ENCODE measurements around the gene TNF. TPM values are rescaled to one million over a fixed set of nuclear protein-coding genes. Genes with fewer than 3 reads are reported as not detected.

The TNF gene
- total RNA-seq, 1 experiment from 2014 or later: 0.31 TPM

DNA sequence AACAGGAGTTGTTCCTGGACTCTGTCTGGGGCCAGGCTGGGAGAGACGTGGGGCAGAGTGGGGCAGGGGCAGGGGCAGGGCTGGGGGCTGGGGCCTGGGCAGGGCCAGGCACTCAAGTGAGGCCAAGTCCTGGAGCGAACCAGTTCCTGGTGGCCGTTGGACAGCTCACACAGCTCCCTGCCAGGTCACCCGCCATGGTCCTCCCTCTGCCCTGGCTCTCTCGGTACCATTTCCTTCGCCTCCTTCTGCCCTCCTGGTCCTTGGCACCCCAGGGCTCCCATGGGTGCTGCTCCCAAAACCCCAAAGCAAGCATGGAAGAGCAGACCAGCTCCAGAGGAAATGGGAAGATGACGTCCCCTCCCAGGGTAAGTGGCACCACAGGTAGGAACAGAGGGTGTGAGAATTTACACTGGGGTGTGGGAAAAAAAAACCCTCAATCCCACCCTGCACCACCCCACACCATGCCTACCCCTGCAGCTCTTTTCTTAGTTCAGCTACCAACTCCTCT lies 46.5 kb upstream of the TNF start, which contains the start of gene MCCD1 (continued):
- no peak for TF ChIP-seq GTF2I (CRISPR knock-in tag; conservative IDR thresholded peaks at IDR 0.05)
- no peak for TF ChIP-seq CREB1 (CRISPR knock-in tag; IDR thresholded peaks at IDR 0.05)
- peak; percentile 83 for TF ChIP-seq ZNF425 (CRISPR knock-in tag; conservative IDR thresholded peaks at IDR 0.05)
- no peak for TF ChIP-seq TP53 (CRISPR knock-in tag; IDR thresholded peaks at IDR 0.05)
- TF ChIP-seq, protein P1, sequence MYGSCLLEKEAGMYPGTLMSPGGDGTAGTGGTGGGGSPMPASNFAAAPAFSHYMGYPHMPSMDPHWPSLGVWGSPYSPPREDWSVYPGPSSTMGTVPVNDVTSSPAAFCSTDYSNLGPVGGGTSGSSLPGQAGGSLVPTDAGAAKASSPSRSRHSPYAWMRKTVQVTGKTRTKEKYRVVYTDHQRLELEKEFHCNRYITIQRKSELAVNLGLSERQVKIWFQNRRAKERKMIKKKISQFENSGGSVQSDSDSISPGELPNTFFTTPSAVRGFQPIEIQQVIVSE (CRISPR knock-in tag; IDR thresholded peaks at IDR 0.05; ENCODE audit: borderline replicate concordance): no peak
- no peak for TF ChIP-seq CREM (CRISPR knock-in tag; IDR thresholded peaks at IDR 0.05)
- TF ChIP-seq ZNF219 (CRISPR knock-in tag; IDR thresholded peaks at IDR 0.05; ENCODE audit: borderline replicate concordance): no peak
- no peak for TF ChIP-seq SMAD4 (CRISPR knock-in tag; IDR thresholded peaks at IDR 0.05)
- TF ChIP-seq, protein P2, sequence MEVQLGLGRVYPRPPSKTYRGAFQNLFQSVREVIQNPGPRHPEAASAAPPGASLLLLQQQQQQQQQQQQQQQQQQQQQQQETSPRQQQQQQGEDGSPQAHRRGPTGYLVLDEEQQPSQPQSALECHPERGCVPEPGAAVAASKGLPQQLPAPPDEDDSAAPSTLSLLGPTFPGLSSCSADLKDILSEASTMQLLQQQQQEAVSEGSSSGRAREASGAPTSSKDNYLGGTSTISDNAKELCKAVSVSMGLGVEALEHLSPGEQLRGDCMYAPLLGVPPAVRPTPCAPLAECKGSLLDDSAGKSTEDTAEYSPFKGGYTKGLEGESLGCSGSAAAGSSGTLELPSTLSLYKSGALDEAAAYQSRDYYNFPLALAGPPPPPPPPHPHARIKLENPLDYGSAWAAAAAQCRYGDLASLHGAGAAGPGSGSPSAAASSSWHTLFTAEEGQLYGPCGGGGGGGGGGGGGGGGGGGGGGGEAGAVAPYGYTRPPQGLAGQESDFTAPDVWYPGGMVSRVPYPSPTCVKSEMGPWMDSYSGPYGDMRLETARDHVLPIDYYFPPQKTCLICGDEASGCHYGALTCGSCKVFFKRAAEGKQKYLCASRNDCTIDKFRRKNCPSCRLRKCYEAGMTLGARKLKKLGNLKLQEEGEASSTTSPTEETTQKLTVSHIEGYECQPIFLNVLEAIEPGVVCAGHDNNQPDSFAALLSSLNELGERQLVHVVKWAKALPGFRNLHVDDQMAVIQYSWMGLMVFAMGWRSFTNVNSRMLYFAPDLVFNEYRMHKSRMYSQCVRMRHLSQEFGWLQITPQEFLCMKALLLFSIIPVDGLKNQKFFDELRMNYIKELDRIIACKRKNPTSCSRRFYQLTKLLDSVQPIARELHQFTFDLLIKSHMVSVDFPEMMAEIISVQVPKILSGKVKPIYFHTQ (CRISPR knock-in tag; IDR thresholded peaks at IDR 0.05): peak; percentile 85; the same call in 1 of the 2 replicates
- TF ChIP-seq, protein P3, sequence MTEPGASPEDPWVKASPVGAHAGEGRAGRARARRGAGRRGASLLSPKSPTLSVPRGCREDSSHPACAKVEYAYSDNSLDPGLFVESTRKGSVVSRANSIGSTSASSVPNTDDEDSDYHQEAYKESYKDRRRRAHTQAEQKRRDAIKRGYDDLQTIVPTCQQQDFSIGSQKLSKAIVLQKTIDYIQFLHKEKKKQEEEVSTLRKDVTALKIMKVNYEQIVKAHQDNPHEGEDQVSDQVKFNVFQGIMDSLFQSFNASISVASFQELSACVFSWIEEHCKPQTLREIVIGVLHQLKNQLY (CRISPR knock-in tag; IDR thresholded peaks at IDR 0.05): no peak
- TF ChIP-seq NFYB (CRISPR knock-in tag; conservative IDR thresholded peaks at IDR 0.05; ENCODE audit: low read depth): no peak
- TF ChIP-seq MXD4 (CRISPR knock-in tag; IDR thresholded peaks at IDR 0.05; ENCODE audit: borderline replicate concordance): no peak
- TF ChIP-seq FOXJ3 (CRISPR knock-in tag; IDR thresholded peaks at IDR 0.05; ENCODE audit: borderline replicate concordance): no peak
- TF ChIP-seq ZNF416 (CRISPR knock-in tag; IDR thresholded peaks at IDR 0.05): peak; percentile 61
- TF ChIP-seq FOXK1 (CRISPR knock-in tag; IDR thresholded peaks at IDR 0.05): no peak
- no peak for TF ChIP-seq KAT7 (CRISPR knock-in tag; IDR thresholded peaks at IDR 0.05; ENCODE audit: borderline replicate concordance)
- TF ChIP-seq ZNF671 (CRISPR knock-in tag; IDR thresholded peaks at IDR 0.05): peak; percentile 87; the same call in 1 of the 2 replicates
- no peak for TF ChIP-seq NR2C2 (CRISPR knock-in tag; IDR thresholded peaks at IDR 0.05)
- TF ChIP-seq ZMAT4 (CRISPR knock-in tag; IDR thresholded peaks at IDR 0.05): peak; percentile 79; the same call in 1 of the 2 replicates
- TF ChIP-seq ZNF512 (CRISPR knock-in tag; IDR thresholded peaks at IDR 0.05; ENCODE audit: borderline replicate concordance): no peak
